ENCODE data around the gene PCGF3.

GRCh38 chr4:763191-763810 is 57.7 kb downstream of the PCGF3 start:
- TF ChIP-seq PATZ1 (tag by site-specific recombination; IDR thresholded peaks at IDR 0.05) (no peak), HOXA7 (CRISPR knock-in tag; IDR thresholded peaks at IDR 0.05; ENCODE audit: borderline replicate concordance) (no peak)
- TF ChIP-seq, protein P1, sequence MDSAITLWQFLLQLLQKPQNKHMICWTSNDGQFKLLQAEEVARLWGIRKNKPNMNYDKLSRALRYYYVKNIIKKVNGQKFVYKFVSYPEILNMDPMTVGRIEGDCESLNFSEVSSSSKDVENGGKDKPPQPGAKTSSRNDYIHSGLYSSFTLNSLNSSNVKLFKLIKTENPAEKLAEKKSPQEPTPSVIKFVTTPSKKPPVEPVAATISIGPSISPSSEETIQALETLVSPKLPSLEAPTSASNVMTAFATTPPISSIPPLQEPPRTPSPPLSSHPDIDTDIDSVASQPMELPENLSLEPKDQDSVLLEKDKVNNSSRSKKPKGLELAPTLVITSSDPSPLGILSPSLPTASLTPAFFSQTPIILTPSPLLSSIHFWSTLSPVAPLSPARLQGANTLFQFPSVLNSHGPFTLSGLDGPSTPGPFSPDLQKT (IDR thresholded peaks at IDR 0.05; ENCODE audit: borderline replicate concordance, low read depth, low read length), result no peak
